NB4 (cell line): Measurements from ENCODE around the gene MINDY3.

ENCODE experiments used
- MYC ChIP-seq: IDR thresholded peaks from 2 replicates; pipeline ENCODE4 v1.6.1; 2011; ENCODE audit warnings: low read depth, low read length
- POLR2A ChIP-seq: IDR thresholded peaks from 2 replicates; pipeline ENCODE4 v1.6.1; 2011; ENCODE audit warnings: mild to moderate bottlenecking; ENCODE audit not compliant: insufficient read length; ENCODE audit errors: extremely low read depth
- TF ChIP-seq, protein P1 (sequence below): IDR thresholded peaks from one replicate; pipeline ENCODE4 v1.5.1; 2012; ENCODE audit warnings: low read depth, low read length

- TF ChIP-seq, protein P1, sequence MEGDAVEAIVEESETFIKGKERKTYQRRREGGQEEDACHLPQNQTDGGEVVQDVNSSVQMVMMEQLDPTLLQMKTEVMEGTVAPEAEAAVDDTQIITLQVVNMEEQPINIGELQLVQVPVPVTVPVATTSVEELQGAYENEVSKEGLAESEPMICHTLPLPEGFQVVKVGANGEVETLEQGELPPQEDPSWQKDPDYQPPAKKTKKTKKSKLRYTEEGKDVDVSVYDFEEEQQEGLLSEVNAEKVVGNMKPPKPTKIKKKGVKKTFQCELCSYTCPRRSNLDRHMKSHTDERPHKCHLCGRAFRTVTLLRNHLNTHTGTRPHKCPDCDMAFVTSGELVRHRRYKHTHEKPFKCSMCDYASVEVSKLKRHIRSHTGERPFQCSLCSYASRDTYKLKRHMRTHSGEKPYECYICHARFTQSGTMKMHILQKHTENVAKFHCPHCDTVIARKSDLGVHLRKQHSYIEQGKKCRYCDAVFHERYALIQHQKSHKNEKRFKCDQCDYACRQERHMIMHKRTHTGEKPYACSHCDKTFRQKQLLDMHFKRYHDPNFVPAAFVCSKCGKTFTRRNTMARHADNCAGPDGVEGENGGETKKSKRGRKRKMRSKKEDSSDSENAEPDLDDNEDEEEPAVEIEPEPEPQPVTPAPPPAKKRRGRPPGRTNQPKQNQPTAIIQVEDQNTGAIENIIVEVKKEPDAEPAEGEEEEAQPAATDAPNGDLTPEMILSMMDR = no peak
- TF ChIP-seq POLR2A (no peak), MYC (no peak)
Observed at GRCh38 chr10:15815242-15815885, 44.9 kb downstream of the MINDY3 start.
